Measurements from ENCODE around the gene CDK5RAP3. TPM values are rescaled to one million over a fixed set of nuclear protein-coding genes. Genes with fewer than 3 reads are reported as not detected.
"Not testable (repeated sequence)": the region's sequence is repeated elsewhere in the genome, so short reads cannot be mapped to it uniquely, and the experiment has no call there.

CDK5RAP3 gene
- total and polyA plus RNA-seq, 5 donors = 54.3 to 66.8 (median 64.9) TPM

GRCh38 chr17:47975823-47976205, 4.9 kb downstream of the CDK5RAP3 start:
- intact Hi-C loops (cut with DNase I) = no loop called here
- 91% methylated on average over 10 of the region's 10 CpGs for WGBS
- no peak overlapping the region for H3K27ac ChIP-seq (ENCODE audit: low read length)
- H3K4me1 ChIP-seq (ENCODE audit: control insufficient read depth, insufficient read depth, low read length) = no peaks in the 10 kb centered on the region
- no peaks in the 10 kb centered on the region for H3K9me3 ChIP-seq (ENCODE audit: control insufficient read depth, low read length)
- no peaks in the 10 kb centered on the region for H3K27me3 ChIP-seq (ENCODE audit: control insufficient read depth, insufficient read depth)
- no peak for ATAC-seq
- no peak overlapping the region for H3K4me3 ChIP-seq (ENCODE audit: low read length)
- no peak for DNase-seq

GRCh38 chr17:47978324-47978723, 7.4 kb downstream of the CDK5RAP3 start:
- Histone ChIP-seq H3K4me1 (ENCODE audit: control insufficient read depth, insufficient read depth, low read length) (no peaks in the 10 kb centered on the region), H3K4me3 (ENCODE audit: low read length) (no peak overlapping the region), H3K9me3 (ENCODE audit: control insufficient read depth, low read length) (no peaks in the 10 kb centered on the region), H3K27ac (ENCODE audit: low read length) (no peak overlapping the region), H3K27me3 (ENCODE audit: control insufficient read depth, insufficient read depth) (no peaks in the 10 kb centered on the region)
- DNase-seq = peak; percentile 64 to 77 (median 73)
- intact Hi-C loops (cut with DNase I) = loop anchor here in 3 of 4 donors (2.0 kb wide), 2 partner anchors 38 to 40 kb away; no protein-coding TSS in a partner anchor
- ATAC-seq = peak; percentile 58 to 66
- WGBS = 25% methylated on average over 7 of the region's 7 CpGs

- DNase-seq = no peak
- intact Hi-C loops (cut with DNase I) = no loop called here
- no peaks in the 10 kb centered on the region for H3K9me3 ChIP-seq (ENCODE audit: control insufficient read depth, low read length)
- no peaks in the 10 kb centered on the region for H3K27me3 ChIP-seq (ENCODE audit: control insufficient read depth, insufficient read depth)
- no peak overlapping the region for H3K4me3 ChIP-seq (ENCODE audit: low read length)
- ATAC-seq = no peak
- no peak overlapping the region for H3K27ac ChIP-seq (ENCODE audit: low read length)
- H3K4me1 ChIP-seq (ENCODE audit: control insufficient read depth, insufficient read depth, low read length) = no peaks in the 10 kb centered on the region
Observed at GRCh38 chr17:47980541-47980940, 9.6 kb downstream of the CDK5RAP3 start.

GRCh38 chr17:47981462-47981861, 10.5 kb downstream of the CDK5RAP3 start:
- intact Hi-C loops (cut with DNase I) = no loop called here
- no peak for ATAC-seq
- H3K4me1 ChIP-seq (ENCODE audit: control insufficient read depth, insufficient read depth, low read length) = no peaks in the 10 kb centered on the region

GRCh38 chr17:47982091-47982617, 11.2 kb downstream of the CDK5RAP3 start:
- 49% methylated on average over 14 of the region's 14 CpGs for WGBS
- Histone ChIP-seq H3K27ac (ENCODE audit: low read length) (no peak overlapping the region), H3K27me3 (ENCODE audit: control insufficient read depth, insufficient read depth) (no peaks in the 10 kb centered on the region), H3K4me3 (ENCODE audit: low read length) (no peak overlapping the region), H3K4me1 (ENCODE audit: control insufficient read depth, insufficient read depth, low read length) (peaks cover under 1% of the 10 kb centered on the region), H3K9me3 (ENCODE audit: control insufficient read depth, low read length) (no peaks in the 10 kb centered on the region)
- intact Hi-C loops (cut with DNase I) = no loop called here
- no peak for DNase-seq
- peak in 1 of 2 donors; percentile 22 for ATAC-seq

More at GRCh38 chr17:47981462-47981861, 10.5 kb downstream of the CDK5RAP3 start:
- Histone ChIP-seq H3K4me3 (ENCODE audit: low read length) (no peak overlapping the region), H3K27ac (ENCODE audit: low read length) (no peak overlapping the region), H3K27me3 (ENCODE audit: control insufficient read depth, insufficient read depth) (no peaks in the 10 kb centered on the region), H3K9me3 (ENCODE audit: control insufficient read depth, low read length) (no peaks in the 10 kb centered on the region)
- DNase-seq = no peak
- 89% methylated on average over 9 of the region's 9 CpGs for WGBS

GRCh38 chr17:47982645-47983390, 11.9 kb downstream of the CDK5RAP3 start:
- no peaks in the 10 kb centered on the region for H3K27me3 ChIP-seq (ENCODE audit: control insufficient read depth, insufficient read depth)
- H3K9me3 ChIP-seq (ENCODE audit: control insufficient read depth, low read length) = no peaks in the 10 kb centered on the region
- intact Hi-C loops (cut with DNase I) = no loop called here
- WGBS = 74% methylated on average over 9 of the region's 9 CpGs
- no peak overlapping the region for H3K4me3 ChIP-seq (ENCODE audit: low read length)
- DNase-seq = no peak
- H3K27ac ChIP-seq (ENCODE audit: low read length) = peak overlapping the region; percentile 30
- peaks cover 2% of the 10 kb centered on the region for H3K4me1 ChIP-seq (ENCODE audit: control insufficient read depth, insufficient read depth, low read length)
- ATAC-seq = peak in 1 of 2 donors; percentile 3

GRCh38 chr17:47983492-47984223, 12.7 kb downstream of the CDK5RAP3 start:
- intact Hi-C loops (cut with DNase I) = no loop called here
- no peaks in the 10 kb centered on the region for H3K9me3 ChIP-seq (ENCODE audit: control insufficient read depth, low read length)
- peak overlapping the region; percentile 30 for H3K27ac ChIP-seq (ENCODE audit: low read length)
- 40% methylated on average over 11 of the region's 11 CpGs for WGBS
- DNase-seq = no peak
- peak; percentile 37 to 65 for ATAC-seq
- no peaks in the 10 kb centered on the region for H3K27me3 ChIP-seq (ENCODE audit: control insufficient read depth, insufficient read depth)
- H3K4me3 ChIP-seq (ENCODE audit: low read length) = no peak overlapping the region
- H3K4me1 ChIP-seq (ENCODE audit: control insufficient read depth, insufficient read depth, low read length) = peaks cover 2% of the 10 kb centered on the region

- ATAC-seq (no peak), DNase-seq (no peak)
- no peaks in the 10 kb centered on the region for H3K9me3 ChIP-seq (ENCODE audit: control insufficient read depth, low read length)
- H3K4me3 ChIP-seq (ENCODE audit: low read length) = no peak overlapping the region
- peaks cover 2% of the 10 kb centered on the region for H3K4me1 ChIP-seq (ENCODE audit: control insufficient read depth, insufficient read depth, low read length)
- no peak overlapping the region for H3K27ac ChIP-seq (ENCODE audit: low read length)
- H3K27me3 ChIP-seq (ENCODE audit: control insufficient read depth, insufficient read depth) = no peaks in the 10 kb centered on the region
- 80% methylated on average over 5 of the region's 5 CpGs for WGBS
- intact Hi-C loops (cut with DNase I) = no loop called here
Observed at GRCh38 chr17:47986520-47986919, 15.6 kb downstream of the CDK5RAP3 start.

- no peaks in the 10 kb centered on the region for H3K27me3 ChIP-seq (ENCODE audit: control insufficient read depth, insufficient read depth)
- DNase-seq (no peak), ATAC-seq (peak in 1 of 2 donors; percentile 37)
- peaks cover 2% of the 10 kb centered on the region for H3K4me1 ChIP-seq (ENCODE audit: control insufficient read depth, insufficient read depth, low read length)
- 46% methylated on average over 17 of the region's 17 CpGs for WGBS
- H3K4me3 ChIP-seq (ENCODE audit: low read length) = no peak overlapping the region
- intact Hi-C loops (cut with DNase I) = no loop called here
- no peak overlapping the region for H3K27ac ChIP-seq (ENCODE audit: low read length)
- no peaks in the 10 kb centered on the region for H3K9me3 ChIP-seq (ENCODE audit: control insufficient read depth, low read length)
Observed at GRCh38 chr17:47987240-47987835, 16.4 kb downstream of the CDK5RAP3 start.

- DNase-seq; intact Hi-C loops (cut with DNase I); H3K9me3 ChIP-seq (ENCODE audit: control insufficient read depth, low read length); H3K27me3 ChIP-seq (ENCODE audit: control insufficient read depth, insufficient read depth); H3K4me1 ChIP-seq (ENCODE audit: control insufficient read depth, insufficient read depth, low read length); ATAC-seq; H3K27ac ChIP-seq (ENCODE audit: low read length); H3K4me3 ChIP-seq (ENCODE audit: low read length): not testable (repeated sequence)
- WGBS = 95% methylated on average over 1 of the region's 1 CpG
Observed at GRCh38 chr17:47988445-47988844, 17.5 kb downstream of the CDK5RAP3 start.

- WGBS = 60% methylated on average over 10 of the region's 10 CpGs
Observed at GRCh38 chr17:47989159-47989558, 18.2 kb downstream of the CDK5RAP3 start.

More at GRCh38 chr17:47989159-47989558, 18.2 kb downstream of the CDK5RAP3 start:
- intact Hi-C loops (cut with DNase I) = no loop called here
- ATAC-seq = no peak
- DNase-seq = no peak
- Histone ChIP-seq H3K4me1 (ENCODE audit: control insufficient read depth, insufficient read depth, low read length) (peaks cover 4% of the 10 kb centered on the region), H3K27ac (ENCODE audit: low read length) (no peak overlapping the region), H3K9me3 (ENCODE audit: control insufficient read depth, low read length) (no peaks in the 10 kb centered on the region), H3K4me3 (ENCODE audit: low read length) (no peak overlapping the region), H3K27me3 (ENCODE audit: control insufficient read depth, insufficient read depth) (no peaks in the 10 kb centered on the region)

Data from right cardiac atrium (tissue), 5 donors.